ENCODE results near the gene FANCF.

DNA sequence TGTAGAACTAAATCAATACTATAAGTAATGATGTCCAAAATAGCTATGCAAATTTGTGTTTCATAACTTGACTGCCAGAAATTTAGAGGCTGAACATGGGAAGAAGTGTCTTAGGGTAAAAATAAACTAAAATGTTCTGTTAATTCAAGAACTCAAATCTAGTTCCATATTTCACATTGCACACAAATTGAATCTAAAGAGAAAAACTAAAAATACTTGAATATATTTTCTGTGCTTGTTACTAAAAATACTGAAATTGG is 43.5 kb downstream of the FANCF start:
- TF ChIP-seq EZH2 (IDR thresholded peaks at IDR 0.05; ENCODE audit: borderline replicate concordance, low read length) (no peak), CTCF (IDR thresholded peaks at IDR 0.05; ENCODE audit: low read length) (no peak)

Data from OCI-LY1 (cell line).